K562 (cell line): ENCODE results near the gene GRWD1. TPM values are rescaled to one million over a fixed set of nuclear protein-coding genes. Genes with fewer than 3 reads are reported as not detected.
A peak's percentile ranks its signal among the peaks of the same experiment; 100 is the strongest.

ENCODE experiments used
- ATAC-seq: fragments of 200-7000 bp; cut with Tn5 transposase; 3 replicates; pipeline ENCODE4 v1.9.1; 2020; ENCODE audit warnings: moderate library complexity
- BruUV-seq: library from RNA; stranded (reverse); fragments of 400-500 nt; replicated peaks from 2 replicates; lab custom pipeline; 2021; lab: Mats Ljungman, UMichigan
- CTCF ChIA-PET: fragments of 300-600 bp; formaldehyde crosslinking; extraction: SDS; loops from one replicate; lab custom pipeline; 2021; ENCODE audit warnings: low intra/inter-chr PET ratio; lab: Yijun Ruan, JAX
- POLR2A ChIA-PET: fragments of 300-600, 350-650 bp; sonication (Branson Sonifier 250); formaldehyde crosslinking; extraction: SDS; loops from one replicate; lab custom pipeline; 2021; ENCODE audit warnings: antibody characterized with exemption, inconsistent platforms; lab: Yijun Ruan, JAX
- DNase-seq, 4 experiments: peaks; one replicate each; pipeline versions ENCODE4 v3.0.0 to v3.0.0-alpha.2; 2011 to 2018; ENCODE audit warnings: low spot score in 3 of 4, mixed read lengths in 3 of 4; ENCODE audit errors: extremely low read depth in 1 of 4
- FAIRE-seq: peaks from 2 replicates; lab custom pipeline; 2011; peaks lifted over from hg19 to GRCh38; lab: Jason Lieb, UNC
- H2AFZ ChIP-seq: 2 replicates; pipeline ENCODE4 v1.6.0; 2011; ENCODE audit warnings: low read depth, low read length, control low read depth, inconsistent platforms
- H3K27ac ChIP-seq: fragments of 200-600 bp; 3 replicates; pipeline ENCODE4 v1.8.0; 2011; ENCODE audit warnings: low read depth, mild to moderate bottlenecking, control low read depth, inconsistent platforms, low read length, moderate library complexity, mixed read lengths; ENCODE audit errors: extremely low read depth
- H3K27me3 ChIP-seq, 2 experiments: fragments of 300-600 bp in 1 of 2; 2 replicates in 1 of 2; 3 replicates in 1 of 2; pipeline versions ENCODE4 v1.6.0 to v1.8.0; 2011; ENCODE audit warnings: inconsistent platforms in 2 of 2, low read length in 2 of 2, mild to moderate bottlenecking in 1 of 2, mixed read lengths in 1 of 2, moderate library complexity in 1 of 2; ENCODE audit not compliant: control insufficient read depth in 2 of 2, insufficient read depth in 2 of 2
- H3K36me3 ChIP-seq: fragments of 300-600 bp; 3 replicates; pipeline ENCODE4 v1.8.0; 2011; ENCODE audit warnings: mild to moderate bottlenecking, low read length, inconsistent platforms; ENCODE audit not compliant: control insufficient read depth, insufficient read depth
- H3K4me1 ChIP-seq, 2 experiments: fragments of 200-600 bp in 1 of 2; replicated peaks in 1 of 2; 2 replicates in 1 of 2; 3 replicates in 1 of 2; pipeline versions ENCODE4 v1.5.1 to v1.8.0; 2011; ENCODE audit warnings: inconsistent platforms in 2 of 2, low read length in 2 of 2, mild to moderate bottlenecking in 1 of 2, mixed read lengths in 1 of 2, moderate library complexity in 1 of 2; ENCODE audit not compliant: control insufficient read depth in 2 of 2, insufficient read depth in 2 of 2
- H3K4me2 ChIP-seq: 2 replicates; pipeline ENCODE4 v1.6.1; 2011; ENCODE audit warnings: low read length, control low read depth, inconsistent platforms, mixed read lengths; ENCODE audit not compliant: insufficient read depth
- H3K4me3 ChIP-seq: fragments of 200-600 bp; sonication (generic), shearing (Covaris generic); 2 replicates; pipeline ENCODE4 v1.5.1; 2016; ENCODE audit warnings: control low read depth, inconsistent platforms
- H3K79me2 ChIP-seq: fragments of 200-600 bp; 3 replicates; pipeline ENCODE4 v1.8.0; 2011; ENCODE audit warnings: low read length, inconsistent platforms; ENCODE audit not compliant: control insufficient read depth, insufficient read depth
- H3K9ac ChIP-seq, 2 experiments: 2 replicates each; pipeline versions ENCODE4 v1.6.0 to v1.6.1; 2011; ENCODE audit warnings: low read depth in 2 of 2, low read length in 2 of 2, control low read depth in 1 of 2, inconsistent platforms in 1 of 2, mild to moderate bottlenecking in 1 of 2, mixed read lengths in 1 of 2; ENCODE audit not compliant: insufficient read depth in 1 of 2
- H3K9me1 ChIP-seq: one replicate; pipeline ENCODE4 v1.6.0; 2011; ENCODE audit warnings: inconsistent platforms, mild to moderate bottlenecking, low read length, moderate library complexity; ENCODE audit not compliant: control insufficient read depth, insufficient read depth
- H3K9me3 ChIP-seq: replicated peaks from 2 replicates; pipeline ENCODE4 v1.5.1; 2011; ENCODE audit warnings: low read depth, low read length, inconsistent platforms; ENCODE audit not compliant: control insufficient read depth, insufficient read depth
- H4K20me1 ChIP-seq: replicated peaks from 2 replicates; pipeline ENCODE4 v1.6.1; 2011; ENCODE audit warnings: low read length, inconsistent platforms, mixed read lengths; ENCODE audit not compliant: control insufficient read depth, insufficient read depth
- ATF7 ChIP-seq: fragments of 450-650 bp; IDR thresholded peaks from 2 replicates; pipeline ENCODE4 v1.7.1; 2014; ENCODE audit warnings: mild to moderate bottlenecking, moderate library complexity
- BMI1 ChIP-seq: fragments of 150-350 bp; IDR thresholded peaks from 2 replicates; pipeline ENCODE4 v1.6.1; 2014; ENCODE audit warnings: low read length
- CBFB ChIP-seq: sonication (generic); formaldehyde crosslinking; IDR thresholded peaks from 2 replicates; pipeline ENCODE4 v1.4.0; 2020; ENCODE audit warnings: mild to moderate bottlenecking, missing genetic modification reagents
- CUX1 ChIP-seq: fragments of 200-800 bp; sonication (Bioruptor generic); IDR thresholded peaks from 2 replicates; pipeline ENCODE4 v1.6.1; 2016; ENCODE audit warnings: missing genetic modification characterization, missing compliant biosample characterization
- ETV1 ChIP-seq: fragments of 450-650 bp; conservative IDR thresholded peaks from 2 replicates; pipeline ENCODE4 v1.6.1; 2016; ENCODE audit warnings: missing genetic modification characterization, control low read depth, low read depth, missing compliant biosample characterization
- GATAD2A ChIP-seq: fragments of 450-650 bp; IDR thresholded peaks from 2 replicates; pipeline ENCODE4 v1.6.1; 2017
- HMG20B ChIP-seq: fragments of 250-450 bp; sonication (Bioruptor Pico); IDR thresholded peaks from 2 replicates; pipeline ENCODE4 v1.5.0; 2021; ENCODE audit warnings: mild to moderate bottlenecking
- HOXB6 ChIP-seq: fragments of 250-450 bp; sonication (Bioruptor Pico); IDR thresholded peaks from 2 replicates; pipeline ENCODE4 v1.5.1; 2022; ENCODE audit warnings: mild to moderate bottlenecking, borderline replicate concordance
- IFI16 ChIP-seq: fragments of 250-450 bp; sonication (Bioruptor Pico); IDR thresholded peaks from 2 replicates; pipeline ENCODE4 v2.1.2; 2022; ENCODE audit warnings: mild to moderate bottlenecking, inconsistent platforms
- JUND ChIP-seq, 2 experiments: IDR thresholded peaks; 2 replicates in 1 of 2; 3 replicates in 1 of 2; pipeline ENCODE4 v1.6.1; 2011; ENCODE audit warnings: borderline replicate concordance in 2 of 2, low read depth in 2 of 2, low read length in 2 of 2, improper control_type of control experiment in 1 of 2, missing biosample characterization in 1 of 2, missing genetic modification characterization in 1 of 2, missing genetic modification reagents in 1 of 2
- NR1H2 ChIP-seq: sonication (generic); formaldehyde crosslinking; IDR thresholded peaks from 2 replicates; pipeline ENCODE4 v1.4.0; 2020; ENCODE audit warnings: mild to moderate bottlenecking, missing genetic modification reagents
- POLR2A ChIP-seq: fragments of 450-650 bp; conservative IDR thresholded peaks from 2 replicates; pipeline ENCODE4 v1.6.1; 2016
- RAD51 ChIP-seq: fragments of 450-650 bp; IDR thresholded peaks from 2 replicates; pipeline ENCODE4 v1.7.1; 2016; ENCODE audit warnings: low read depth, mild to moderate bottlenecking, borderline replicate concordance
- SAP30 ChIP-seq: fragments of 200-600 bp; sonication (generic); IDR thresholded peaks from 2 replicates; pipeline ENCODE4 v1.6.1; 2012; ENCODE audit warnings: borderline replicate concordance, low read depth, mild to moderate bottlenecking, moderate library complexity, low read length, control low read depth, inconsistent platforms; ENCODE audit not compliant: insufficient read depth, poor library complexity, severe bottlenecking
- SP1 ChIP-seq: sonication (generic); formaldehyde crosslinking; IDR thresholded peaks from 2 replicates; pipeline ENCODE4 v1.8.1; 2022; ENCODE audit warnings: mild to moderate bottlenecking, missing genetic modification reagents
- SRSF9 ChIP-seq: fragments of 200-400 bp; formaldehyde crosslinking; IDR thresholded peaks from 2 replicates; pipeline ENCODE4 v1.6.1; 2017; ENCODE audit warnings: low read depth, low read length, borderline replicate concordance
- TARDBP ChIP-seq: fragments of 450-650 bp; IDR thresholded peaks from 2 replicates; pipeline ENCODE4 v1.6.1; 2016
- ZKSCAN3 ChIP-seq: fragments of 250-450 bp; sonication (Bioruptor Pico); IDR thresholded peaks from 2 replicates; pipeline ENCODE4 v1.4.0; 2020
- ZNF717 ChIP-seq: fragments of 250-450 bp; sonication (Bioruptor Pico); IDR thresholded peaks from 2 replicates; pipeline ENCODE4 v1.5.0; 2021
- ZNF764 ChIP-seq: fragments of 250-450 bp; sonication (Bioruptor Pico); IDR thresholded peaks from 2 replicates; pipeline ENCODE4 v1.4.0; 2020; ENCODE audit warnings: low read depth, mild to moderate bottlenecking, moderate library complexity
- WGBS: fragments of 100-300 bp; shearing (Covaris generic); methylation state at CpG from one replicate; pipeline ENCODE4 v1.1.6; 2016; ENCODE audit warnings: low coverage, mixed read lengths; ENCODE audit not compliant: insufficient coverage; ENCODE audit errors: missing lambda C conversion rate; 5-methylcytosine and 5-hydroxymethylcytosine counted together
- in situ Hi-C: fragments of 300-500 bp; cut with MboI; formaldehyde crosslinking; loops from 4 replicates; pipeline ENCODE4 v1.15.0; 2018; ENCODE audit warnings: inconsistent platforms, mixed read lengths
- intact Hi-C: fragments of 100-400 bp; cut with micrococcal nuclease; formaldehyde crosslinking; loops from 2 replicates; pipeline ENCODE4 v1.14.2; 2022
- polyA plus RNA-seq, 8 experiments: library from polyadenylated mRNA; depleted of rRNA in 4 of 8; stranded (reverse) in 5 of 8; unstranded in 3 of 8; fragments of >200 nt; fragmentation: Nextera tagmentation in 2 of 8; fragmentation: Illumina TruSeq in 1 of 8; extraction: Ambion mirVana in 2 of 8; extraction: Trizol in 1 of 8; gene quantifications; 2 replicates each; pipeline versions ENCODE4 v1.2.1 to v1.2.3, GENCODE V29; 2011 to 2014; ENCODE audit warnings: inconsistent platforms in 1 of 8, missing spikeins in 1 of 8
- total RNA-seq, 7 experiments: library from RNA; depleted of rRNA in 6 of 7; stranded (reverse); fragments of >200 nt in 6 of 7; fragmentation: Illumina TruSeq in 2 of 7; extraction: Trizol in 2 of 7; gene quantifications; 2 replicates each; pipeline versions ENCODE4 v1.2.1 to v1.2.3, GENCODE V29; 2011 to 2021; ENCODE audit warnings: low replicate concordance in 1 of 7

The GRWD1 gene
- total and polyA plus RNA-seq, 9 of the 15 experiments (the other 6 are each of a cell fraction or from before 2014, with no cell fraction given), result 1.5 to 87.2 (median 24.5) TPM

DNA sequence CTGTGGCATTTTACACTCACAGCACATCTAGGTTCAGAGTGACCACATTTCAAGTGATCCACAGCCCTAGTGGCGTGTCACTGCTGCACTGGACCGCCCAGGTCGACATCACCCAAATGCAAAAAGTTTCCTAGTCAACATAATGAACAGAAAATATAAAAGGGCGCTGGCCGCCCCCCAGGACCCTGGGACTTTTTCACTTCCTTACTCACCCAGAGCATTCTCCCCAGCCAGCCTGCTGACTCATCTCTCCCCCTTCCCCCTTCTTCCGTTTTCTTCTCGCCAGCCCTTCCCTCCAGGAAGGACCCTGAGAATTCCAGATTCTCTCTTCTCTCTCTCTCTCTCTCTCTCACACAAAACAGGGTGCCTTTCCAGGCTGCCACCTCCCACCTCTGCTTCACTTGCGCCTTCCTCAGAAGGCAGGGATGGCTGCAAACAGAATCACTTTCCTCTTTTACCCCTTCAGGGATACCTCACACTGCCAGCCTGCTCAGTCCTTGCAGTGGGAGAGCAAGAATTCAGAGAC is 21.0 kb upstream of the GRWD1 start:
- FAIRE-seq (peak; percentile 73), ATAC-seq (peak; percentile 92), DNase-seq (peak; percentile 57 to 75 (median 66))
- Histone ChIP-seq H3K27me3 (no peaks in the 10 kb centered on the region), H3K9me1 (no peaks in the 10 kb centered on the region), H4K20me1 (no peaks in the 10 kb centered on the region), H3K4me1 (peaks cover 8 to 16% of the 10 kb centered on the region in 2 experiments), H2AFZ (peak overlapping the region; percentile 88), H3K9me3 (no peaks in the 10 kb centered on the region), H3K4me3 (no peak overlapping the region), H3K4me2 (peak overlapping the region; percentile 69), H3K27ac (peak overlapping the region; percentile 96), H3K36me3 (peaks cover 65% of the 10 kb centered on the region; the same call in 2 of the 3 replicates), H3K9ac (peak overlapping the region; percentile 58 to 85; a peak in 3 of 4 replicates), H3K79me2 (no peaks in the 10 kb centered on the region)
- intact Hi-C loops, result no loop called here
- in situ Hi-C loops, result no loop called here
- ChIA-PET POLR2A (no interaction called here), CTCF (no interaction called here)
- 16% methylated on average over 8 of the region's 8 CpGs for WGBS
- no TSS peak for BruUV-seq
- TF ChIP-seq ZNF717 (CRISPR knock-in tag), result no peak
- TF ChIP-seq SAP30, result no peak
- no peak for TF ChIP-seq HOXB6 (CRISPR knock-in tag)
- TF ChIP-seq ETV1 (tag), result peak; percentile 67
- TF ChIP-seq ZNF764 (CRISPR knock-in tag), result no peak
- no peak for TF ChIP-seq HMG20B
- TF ChIP-seq SRSF9, result no peak
- TF ChIP-seq CUX1, result no peak
- TF ChIP-seq IFI16 (CRISPR knock-in tag), result no peak
- no peak for TF ChIP-seq TARDBP
- no peak for TF ChIP-seq RAD51
- TF ChIP-seq CBFB, result no peak
- TF ChIP-seq POLR2A, result peak; percentile 28; the same call in 1 of the 2 replicates
- TF ChIP-seq ATF7, result peak; percentile 53
- no peak for TF ChIP-seq ZKSCAN3
- TF ChIP-seq GATAD2A, result peak; percentile 96
- no peak for TF ChIP-seq BMI1
- TF ChIP-seq JUND (IDR thresholded peaks at IDR 0.05; ENCODE audit: borderline replicate concordance, low read depth, low read length), result peak; percentile 92
- TF ChIP-seq JUND (tag; IDR thresholded peaks at IDR 0.05; ENCODE audit: borderline replicate concordance, low read depth, low read length), result peak; percentile 84; the same call in 2 of the 3 replicates
- 0 out of 2 replicates have a peak, but pooled peaks have one; percentile 11 for TF ChIP-seq SP1 (CRISPR knock-in tag)
- no peak for TF ChIP-seq NR1H2 (CRISPR knock-in tag)
